HUDEP-2 (cell line): Measurements from ENCODE around the gene HIF3A.
"Not testable (repeated sequence)": the region's sequence is repeated elsewhere in the genome, so short reads cannot be mapped to it uniquely, and the experiment has no call there.

Source experiments
- DNase-seq, 76 experiments: peaks; one replicate each; lab custom pipeline; 2025; ENCODE audit not compliant: unreplicated experiment in 76 of 76; lab: John Stamatoyannopoulos, UW

The HIF3A gene

DNA sequence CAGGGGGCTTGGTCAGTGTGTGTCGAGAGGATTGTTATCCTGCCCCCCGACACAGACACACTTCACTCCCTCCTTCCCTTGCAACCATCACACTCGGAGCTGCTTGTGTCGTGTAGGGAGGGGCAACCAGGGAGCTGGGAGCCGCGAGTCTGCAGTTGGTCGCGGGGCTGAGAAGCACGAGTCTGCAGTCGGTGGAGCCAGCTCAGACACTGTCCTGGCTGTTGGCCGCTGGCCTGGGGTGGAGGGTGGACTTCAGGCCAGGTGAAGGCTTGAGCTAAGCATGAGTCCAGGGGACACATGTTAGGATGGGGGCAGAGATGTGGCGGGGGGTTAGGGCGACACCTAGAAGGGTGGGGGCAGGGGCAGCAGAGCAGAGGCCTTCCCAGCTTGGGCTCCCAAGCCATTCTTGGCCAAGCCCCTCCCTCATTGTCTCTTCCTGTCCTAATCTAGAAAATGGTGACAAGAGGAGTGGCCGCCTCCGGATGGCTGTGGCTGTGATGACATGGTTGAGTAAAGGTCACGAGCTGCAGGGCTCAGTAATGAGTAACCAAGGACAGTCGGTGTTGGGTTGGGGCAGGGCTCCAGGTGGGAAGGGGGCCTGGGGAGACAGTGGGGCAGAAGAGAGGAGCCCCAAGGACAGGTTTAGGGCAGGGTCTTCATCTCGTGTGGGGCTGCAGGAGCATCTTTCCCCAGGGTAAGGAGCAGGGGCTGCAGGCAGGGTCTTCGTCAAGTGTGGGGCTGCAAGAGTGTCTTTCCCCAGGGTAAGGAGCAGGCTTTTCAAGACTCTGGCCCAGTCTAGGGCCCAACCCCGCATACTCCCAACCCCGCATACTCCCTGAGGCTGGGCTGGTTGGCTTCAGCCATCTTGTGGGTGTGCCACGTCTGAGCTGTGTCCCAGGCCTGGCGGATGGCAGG, 58.6 kb downstream of the HIF3A start:
- DNase-seq: no peak

DNA sequence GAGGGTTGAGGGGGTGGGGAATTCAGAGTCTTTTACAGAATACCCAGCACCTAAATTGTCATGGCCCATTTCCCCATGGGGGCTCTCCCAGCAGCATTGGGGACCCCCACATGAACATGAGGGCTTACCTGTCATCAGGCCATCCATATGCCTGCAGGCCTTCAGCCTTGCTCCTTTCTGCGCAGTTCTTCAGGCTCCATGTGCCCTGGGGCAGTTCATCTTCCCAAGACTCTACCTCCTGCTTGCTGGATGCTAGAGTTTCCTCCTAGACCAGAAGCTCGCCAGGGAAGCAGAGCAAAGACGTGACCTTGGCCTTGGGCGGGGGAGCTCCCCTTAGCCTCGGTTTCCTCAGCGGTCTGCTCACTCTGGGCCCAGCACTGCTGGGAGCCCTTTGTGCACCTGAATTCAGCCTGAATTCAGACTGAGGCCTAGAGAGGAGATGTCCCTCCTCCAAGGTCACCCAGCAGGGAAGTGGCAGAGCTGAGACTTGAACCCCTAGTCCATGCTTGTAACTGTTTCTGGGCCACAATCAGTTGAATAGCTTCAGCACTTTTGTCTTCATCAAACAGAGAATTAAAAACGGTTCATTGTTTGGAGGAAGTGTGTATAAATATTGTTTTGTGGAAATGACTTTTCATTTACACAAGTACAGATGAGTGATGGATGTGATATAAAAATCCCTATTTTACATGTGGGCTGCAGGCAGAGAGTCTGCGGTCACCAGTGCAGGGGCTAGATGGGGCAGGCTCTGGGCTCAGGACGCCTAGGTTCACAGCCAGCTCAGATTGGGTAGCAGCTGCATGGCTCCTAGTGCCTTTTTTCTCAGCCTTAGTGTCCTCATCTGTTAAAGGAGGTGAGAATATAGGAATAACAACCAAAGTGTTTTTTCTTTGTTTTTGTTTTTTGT, 59.6 kb downstream of the HIF3A start:
- DNase-seq: no peak

DNA sequence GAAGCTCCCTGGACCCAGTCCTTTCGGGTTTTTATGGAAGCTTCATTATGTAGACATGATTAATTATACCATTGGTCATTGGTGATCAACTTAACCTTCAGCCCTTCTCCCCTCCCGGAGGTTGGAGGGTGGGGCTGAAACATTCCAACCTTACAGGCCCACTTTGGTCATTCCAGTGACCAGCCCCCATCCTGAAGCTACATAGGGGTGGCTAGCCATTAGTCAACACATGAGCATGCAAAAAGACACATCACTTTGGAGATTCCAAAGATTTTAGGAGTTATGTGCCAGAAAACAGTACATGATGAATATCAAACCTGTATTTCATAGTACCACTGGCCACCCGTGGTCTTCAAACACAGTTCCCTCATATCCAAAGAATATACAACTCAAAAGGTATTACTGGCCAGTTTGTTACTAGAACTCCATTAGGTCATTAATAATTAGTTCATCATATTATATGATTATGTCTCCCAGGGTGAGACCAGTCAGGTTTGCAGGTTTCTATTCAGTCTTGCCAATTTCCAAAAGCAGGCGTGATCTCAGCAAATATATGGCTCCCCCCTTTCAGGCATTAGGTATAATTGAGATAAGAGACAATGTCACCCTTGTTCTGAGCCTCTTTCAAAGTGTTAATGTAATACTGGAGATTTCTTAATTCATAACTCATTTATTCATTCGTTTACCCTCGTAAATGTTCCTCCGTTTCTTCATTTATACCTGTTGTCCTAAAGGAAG, 61.2 kb downstream of the HIF3A start:
- no peak for DNase-seq

DNA sequence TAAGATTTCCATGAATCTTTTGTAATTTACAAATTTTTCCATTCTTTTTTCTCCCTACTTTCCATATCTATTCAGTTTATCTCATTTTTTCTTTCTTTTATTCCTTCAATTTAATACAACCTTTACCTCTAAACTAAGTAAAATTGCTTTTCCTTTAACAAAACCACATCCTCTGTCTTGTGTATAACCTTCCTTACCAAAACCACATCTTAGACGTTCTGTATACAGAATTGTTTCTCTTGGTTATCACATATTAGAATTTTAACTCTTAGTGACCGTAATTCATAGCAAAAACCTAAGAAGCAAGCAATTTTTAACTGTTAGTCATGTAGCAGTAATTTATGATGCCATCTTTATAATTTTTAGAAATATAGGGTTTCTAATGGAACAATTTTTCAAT, 65.1 kb downstream of the HIF3A start:
- no peak for DNase-seq

DNA sequence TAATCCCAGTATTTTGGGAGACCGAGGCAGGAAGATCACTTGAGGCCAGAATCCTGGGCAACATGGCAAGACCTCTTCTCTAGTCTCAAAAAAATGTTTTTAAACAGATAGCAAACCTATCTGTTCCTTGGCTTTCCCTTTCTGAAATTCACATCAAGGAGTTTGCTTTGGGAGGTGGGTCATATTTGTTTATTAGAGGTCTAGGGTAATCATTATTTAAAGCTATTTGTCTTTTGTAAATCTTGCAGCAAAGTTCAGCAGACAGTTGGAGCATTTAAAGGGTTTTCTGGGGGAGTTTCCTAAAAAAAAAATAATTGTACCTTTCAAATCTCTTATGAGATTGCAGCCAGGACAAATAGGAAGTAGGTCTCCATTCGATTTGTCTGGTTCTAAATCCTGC, 67.5 kb downstream of the HIF3A start:
- no peak for DNase-seq

DNA sequence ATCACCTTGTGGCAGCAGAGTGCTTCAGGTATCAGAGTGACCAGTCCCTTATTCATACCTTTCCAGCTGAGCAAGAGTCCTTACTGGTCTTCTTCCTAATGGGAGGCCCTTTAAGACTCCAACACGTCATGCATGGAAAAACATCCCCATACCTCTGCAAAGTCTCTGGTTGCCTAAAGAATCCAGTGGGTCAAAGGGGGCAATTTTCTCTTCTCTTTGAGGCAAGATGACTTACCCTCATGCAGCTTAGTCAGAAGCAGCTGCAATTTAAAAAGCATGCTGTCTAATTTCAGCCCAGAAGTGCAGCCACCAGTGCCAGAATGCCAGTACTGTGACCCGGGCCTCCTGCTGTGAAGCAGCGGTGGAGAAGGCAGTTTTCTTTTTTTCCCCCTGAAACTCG, 68.7 kb downstream of the HIF3A start:
- no peak for DNase-seq

DNA sequence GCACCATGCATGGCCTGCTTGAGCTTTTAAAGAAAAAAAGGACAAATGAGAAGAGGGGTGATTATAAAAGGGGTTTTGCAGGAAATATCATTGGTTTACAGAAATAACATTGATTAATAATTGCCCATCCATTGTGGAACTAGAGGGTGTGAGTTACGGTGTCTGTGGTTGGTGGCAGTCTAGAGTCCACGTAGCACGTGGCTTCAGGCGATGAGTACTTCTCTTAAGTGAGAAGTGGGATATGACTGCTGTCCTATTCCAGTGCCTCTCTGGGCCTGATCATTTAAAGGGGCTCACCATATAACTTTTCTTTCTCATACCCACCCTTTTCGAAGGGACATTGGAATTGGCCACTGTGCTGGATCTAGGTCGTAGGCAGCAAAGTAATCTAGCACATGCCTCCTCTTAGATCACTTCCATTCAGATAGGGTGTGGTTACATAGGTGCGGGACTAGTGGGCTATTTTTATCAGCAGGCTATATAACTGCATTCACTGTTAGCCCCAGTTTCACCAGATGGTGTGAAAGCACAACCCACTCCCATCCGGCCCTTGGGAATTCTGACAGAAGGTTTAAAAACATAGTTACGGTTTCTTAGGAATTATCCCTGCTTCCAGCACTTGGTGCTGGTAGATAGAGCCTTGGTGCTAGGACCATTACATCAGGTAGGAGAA, 69.9 kb downstream of the HIF3A start:
- no peak for DNase-seq

DNA sequence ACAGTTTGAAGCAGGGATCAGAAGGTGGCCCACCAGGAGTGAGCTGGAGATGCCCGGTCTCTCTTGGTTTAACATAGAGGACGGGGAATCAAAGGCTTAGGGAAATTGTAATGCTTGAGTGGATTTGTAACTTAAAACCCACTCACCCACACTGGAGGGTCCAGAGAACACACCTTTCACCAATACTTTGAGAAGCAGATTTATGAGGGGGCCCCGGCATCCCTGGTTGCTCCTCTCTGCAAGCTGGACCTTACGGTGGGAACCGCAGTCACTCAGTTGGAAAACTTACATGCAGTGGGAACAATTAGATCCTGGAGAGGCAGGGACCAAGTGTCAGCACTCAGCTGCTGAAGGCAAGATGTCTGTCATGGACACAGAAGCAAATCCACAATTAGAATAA, 70.6 kb downstream of the HIF3A start:
- DNase-seq: no peak

DNA sequence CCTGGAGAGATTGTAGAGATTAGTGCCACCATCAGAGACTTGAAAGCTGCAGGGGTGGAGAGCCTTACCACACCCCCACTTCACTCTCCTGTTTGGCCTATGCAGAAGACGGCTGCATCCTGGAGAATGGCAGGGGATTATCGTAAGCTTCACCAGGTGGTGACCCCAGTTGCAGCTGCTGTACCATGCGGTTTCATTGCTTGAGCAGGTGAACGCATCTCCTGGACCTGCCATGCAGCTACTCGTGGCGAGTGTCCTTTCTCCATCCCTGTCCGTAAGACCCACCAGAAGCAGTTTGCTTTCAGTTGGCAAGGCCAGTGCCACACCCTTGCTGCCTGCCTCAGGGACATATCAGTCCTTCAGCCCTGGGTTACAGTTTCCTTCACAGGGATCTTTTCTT, 71.3 kb downstream of the HIF3A start:
- no peak for DNase-seq

DNA sequence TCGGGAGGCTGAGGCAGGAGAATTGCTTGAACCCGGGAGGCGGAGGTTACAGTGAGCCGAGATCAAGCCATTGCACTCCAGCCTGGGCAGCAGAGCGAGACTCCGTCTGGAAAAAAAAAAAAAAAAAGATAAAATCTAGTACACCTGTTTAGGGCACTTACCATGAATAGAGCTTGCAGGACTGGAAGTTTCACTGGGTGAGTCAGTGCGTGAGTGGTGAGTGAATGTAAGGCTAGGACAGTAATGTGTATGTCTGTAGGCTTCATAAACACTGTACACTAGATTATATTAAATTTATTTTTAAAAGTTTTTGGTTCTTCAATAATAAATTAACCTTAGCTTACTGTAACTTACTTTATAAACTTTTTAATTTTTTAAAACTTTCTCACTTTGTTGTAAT, 73.0 kb downstream of the HIF3A start:
- DNase-seq: no peak

DNA sequence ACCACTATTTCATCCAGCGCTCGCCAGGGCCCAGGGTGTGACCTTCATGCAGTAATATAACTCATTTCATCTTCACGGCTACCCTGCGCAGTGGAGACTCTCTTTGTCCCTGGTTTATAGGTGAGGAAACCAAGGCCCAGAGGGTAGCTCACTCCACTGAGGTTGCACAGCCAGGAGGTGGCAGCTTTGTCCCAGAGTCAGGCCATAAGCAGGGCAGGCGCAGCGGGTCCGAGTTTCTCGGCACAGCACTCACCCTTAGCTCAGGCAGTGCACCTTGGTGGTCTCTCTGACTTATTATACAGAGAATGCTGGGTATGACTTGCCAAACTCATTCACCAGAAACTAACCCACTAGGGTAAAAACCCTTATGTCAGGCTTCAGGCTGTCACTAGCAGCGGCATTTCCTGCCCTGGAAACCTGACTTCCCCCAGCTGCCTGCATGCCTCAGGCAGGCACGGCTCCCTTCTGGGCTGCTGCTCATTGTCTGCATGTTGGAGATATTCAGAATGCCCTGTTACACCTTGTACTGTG, 74.6 kb downstream of the HIF3A start:
- DNase-seq: no peak

DNA sequence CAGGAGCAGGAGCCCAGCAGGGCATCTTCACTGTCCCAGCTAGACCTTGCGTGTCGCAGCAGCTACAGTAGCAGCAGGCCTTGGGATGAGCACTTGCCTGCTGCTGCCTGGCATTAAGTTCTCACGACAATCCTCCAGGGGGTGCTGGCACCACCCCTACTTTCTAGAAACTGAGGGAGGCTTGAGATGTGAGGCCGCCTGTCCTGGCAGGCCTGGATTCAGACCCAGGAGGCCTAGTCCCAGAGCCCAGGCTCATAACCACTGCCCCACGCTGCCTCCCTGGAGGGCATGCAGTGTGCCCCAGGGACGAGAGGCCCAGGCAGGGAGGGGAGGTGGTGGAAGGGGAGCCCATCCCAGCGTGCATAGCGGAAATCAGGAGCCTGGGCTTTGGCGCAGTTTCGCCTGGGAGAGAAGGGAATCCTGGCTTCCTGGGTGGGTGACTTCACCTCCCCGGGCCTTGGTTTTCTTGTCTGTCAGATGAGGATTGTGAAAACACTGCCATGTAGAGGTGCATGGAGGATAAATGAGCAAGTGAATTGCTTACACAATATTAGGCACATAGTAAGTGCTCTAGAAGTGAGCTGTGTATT, 76.2 kb downstream of the HIF3A start:
- peak in 2 of 76 experiments; percentile 8 to 16 for DNase-seq

DNA sequence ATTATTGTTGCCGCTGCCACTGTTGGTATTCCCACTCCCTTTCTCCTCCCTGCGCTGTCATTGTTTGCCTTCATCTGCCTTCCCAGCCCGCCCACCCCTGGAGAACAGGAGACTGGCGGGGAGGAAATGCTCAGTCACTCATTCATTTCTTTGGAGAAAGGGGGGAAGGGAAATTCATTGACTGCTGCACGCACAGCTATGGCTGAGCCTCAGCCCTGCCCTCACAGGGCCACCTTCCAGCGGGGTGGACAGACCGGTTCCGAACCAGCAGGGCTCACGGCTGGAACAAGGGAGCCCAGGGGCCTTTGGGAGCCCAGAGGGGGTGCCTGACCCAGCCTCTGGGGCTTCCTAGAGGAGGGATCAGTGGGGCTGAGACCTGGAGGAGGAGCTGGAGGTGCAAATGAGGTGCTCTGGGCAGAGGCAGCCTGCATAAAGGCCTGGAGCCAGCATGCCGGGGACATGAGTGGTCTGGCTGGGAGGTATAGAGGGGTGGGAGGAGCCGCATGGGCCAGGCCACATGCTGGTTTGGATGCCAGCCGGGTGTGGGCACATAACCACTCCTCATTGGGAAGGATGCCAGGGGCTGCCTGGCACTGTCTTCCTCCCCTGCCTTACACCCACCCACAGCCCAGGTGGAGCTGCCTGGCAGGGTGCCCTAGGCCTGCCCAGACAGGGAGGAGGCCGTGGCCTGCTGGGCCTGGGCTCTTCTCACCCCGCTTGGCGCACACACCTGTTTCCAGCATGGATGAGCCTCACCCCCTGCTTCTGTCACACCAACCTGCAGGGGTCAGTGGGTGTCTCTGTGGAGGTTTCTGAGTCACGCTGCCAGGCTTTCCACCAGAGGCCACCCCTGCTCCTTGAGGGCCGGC, 76.9 kb downstream of the HIF3A start:
- peak in 70 of 76 experiments; percentile 18 to 91 (median 77) for DNase-seq

DNA sequence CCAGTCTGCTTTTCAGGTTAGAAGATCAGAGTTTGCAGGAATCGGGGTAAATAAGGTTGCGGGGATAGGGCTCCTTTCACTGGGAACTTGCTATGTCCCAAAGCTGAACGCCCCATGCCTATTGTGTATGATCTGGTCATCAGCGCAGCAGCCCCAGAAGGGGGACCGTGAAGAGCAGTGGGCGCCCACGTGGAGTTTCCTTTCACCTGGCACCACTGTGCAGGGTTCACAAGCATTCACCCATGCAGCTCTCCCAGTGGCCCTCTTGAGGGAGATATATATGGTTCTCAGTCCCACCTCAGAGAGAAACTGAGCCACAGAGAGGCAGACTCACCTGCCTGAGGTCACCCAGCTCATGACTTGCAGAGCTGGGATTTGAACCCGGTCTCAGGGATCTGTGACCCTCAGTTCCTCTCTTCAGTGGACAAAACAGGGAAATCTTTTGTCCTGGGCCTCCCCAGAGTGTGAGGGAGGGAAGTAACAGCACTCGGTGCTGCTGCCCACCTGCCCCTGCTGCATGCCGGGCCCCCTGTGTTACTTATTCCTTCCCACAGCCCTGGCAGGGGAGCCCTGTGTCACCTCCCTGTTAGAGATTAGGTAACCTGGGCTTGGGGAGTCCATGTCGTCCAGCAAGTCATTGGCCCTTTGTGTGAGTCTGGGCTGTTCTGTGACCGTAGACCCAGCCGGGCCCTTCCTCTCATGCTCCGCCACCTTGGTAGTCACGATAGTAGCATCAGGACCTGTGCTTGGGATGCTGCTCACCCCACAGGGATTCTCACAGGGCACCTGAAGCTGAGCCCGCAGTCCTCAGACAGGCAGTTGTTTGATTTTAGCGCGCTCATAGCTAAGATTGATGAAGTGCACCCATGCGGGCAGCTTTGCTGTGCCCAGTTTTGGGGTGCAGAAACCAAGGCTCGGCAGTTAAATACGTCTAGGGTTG, 78.0 kb downstream of the HIF3A start:
- no peak for DNase-seq

DNA sequence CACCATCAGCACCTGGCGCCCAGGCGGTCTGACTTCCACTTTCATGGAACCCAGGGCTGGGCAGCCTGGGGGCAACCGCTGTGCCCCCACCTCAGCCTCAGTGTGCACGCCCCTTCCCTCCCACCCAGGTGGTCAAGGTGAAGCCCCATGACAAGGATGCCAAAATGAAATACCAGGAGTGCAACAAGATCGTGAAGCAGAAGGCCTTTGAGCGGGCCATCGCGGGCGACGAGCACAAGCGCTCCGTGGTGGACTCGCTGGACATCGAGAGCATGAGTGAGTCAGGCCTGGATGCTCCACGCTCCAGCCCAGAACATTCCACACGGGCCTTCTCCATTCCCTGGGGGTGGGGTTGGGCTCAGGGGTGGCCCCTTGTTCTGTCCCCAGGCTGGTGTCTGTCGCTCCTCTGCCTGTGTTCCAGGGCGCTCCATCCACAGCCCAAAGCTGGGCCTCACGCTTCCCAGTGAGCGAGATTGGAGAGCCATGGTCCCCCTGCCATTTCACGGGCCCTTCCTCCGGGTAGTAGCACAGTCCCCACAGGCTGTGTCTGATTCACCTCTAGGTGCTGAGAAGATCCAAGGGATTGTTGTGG, 78.7 kb downstream of the HIF3A start:
- DNase-seq: not testable (repeated sequence)

DNA sequence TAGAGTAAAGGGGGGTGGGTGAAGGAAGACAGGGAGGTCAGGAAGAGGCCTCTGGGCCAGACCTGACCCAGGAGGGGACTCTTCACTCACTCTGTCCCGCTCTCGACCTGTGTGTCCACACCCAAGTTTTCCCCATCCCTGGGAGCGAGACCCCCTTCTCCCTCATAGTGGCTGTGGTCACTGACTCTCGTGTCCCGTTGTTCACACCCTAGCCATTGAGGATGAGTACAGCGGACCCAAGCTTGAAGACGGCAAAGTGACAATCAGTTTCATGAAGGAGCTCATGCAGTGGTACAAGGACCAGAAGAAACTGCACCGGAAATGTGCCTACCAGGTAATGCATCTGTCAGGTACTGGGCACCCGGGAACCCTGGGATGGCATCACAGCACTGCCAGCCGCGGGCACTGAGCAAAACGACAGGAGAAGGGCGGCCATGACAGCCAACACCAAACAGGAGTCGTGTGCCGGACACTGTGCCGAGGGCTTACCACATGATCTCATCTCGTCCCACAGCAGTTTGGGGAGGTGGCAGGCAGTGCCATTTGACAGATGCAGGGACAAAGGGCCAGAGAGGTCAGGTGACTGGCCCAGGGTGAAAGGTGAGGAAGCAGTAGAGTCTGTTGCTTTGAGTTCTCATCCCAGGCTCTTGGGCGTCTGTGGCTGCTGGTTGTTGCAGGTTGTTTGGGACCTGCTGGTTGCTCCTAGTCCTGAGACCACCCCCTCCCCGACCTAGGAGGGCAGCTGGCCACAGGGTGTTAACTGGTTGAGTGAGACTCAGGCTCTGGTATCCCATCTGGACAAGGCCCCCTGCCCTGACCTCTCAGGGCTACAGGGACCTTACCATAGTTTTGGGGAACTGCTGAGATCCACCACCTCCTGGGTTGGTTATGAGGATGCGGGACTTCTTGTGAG, 79.7 kb downstream of the HIF3A start:
- DNase-seq: no peak
